NAMALWA (cell line): Measurements from ENCODE around the gene PTK7.

Experiments
- DNase-seq: peaks from one replicate; pipeline ENCODE4 v3.0.0-alpha.2; 2015; ENCODE audit warnings: low spot score

The PTK7 gene

DNA sequence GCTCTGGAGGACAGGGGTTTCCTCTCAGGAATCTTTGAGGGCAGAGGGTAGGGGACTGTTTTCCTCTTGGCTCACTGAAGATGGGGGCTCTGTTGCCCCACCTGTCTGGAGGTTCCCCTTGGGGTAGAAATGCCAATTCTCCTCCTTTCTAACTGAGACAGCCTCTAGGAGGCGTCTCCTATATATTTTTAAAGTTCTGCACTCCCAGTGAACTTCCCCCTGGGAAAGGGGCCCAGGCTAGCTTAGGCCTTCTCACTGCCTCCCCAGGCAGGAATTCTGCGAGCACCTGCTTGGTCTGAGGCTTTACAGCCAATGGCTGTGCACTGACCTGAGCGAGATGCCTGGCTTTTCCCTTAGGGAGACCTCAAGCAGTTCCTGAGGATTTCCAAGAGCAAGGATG lies 70.1 kb downstream of the PTK7 start:
- no peak for DNase-seq

- DNase-seq = no peak
Observed at GRCh38 chr6:43146709-43147688, 70.9 kb downstream of the PTK7 start.

DNA sequence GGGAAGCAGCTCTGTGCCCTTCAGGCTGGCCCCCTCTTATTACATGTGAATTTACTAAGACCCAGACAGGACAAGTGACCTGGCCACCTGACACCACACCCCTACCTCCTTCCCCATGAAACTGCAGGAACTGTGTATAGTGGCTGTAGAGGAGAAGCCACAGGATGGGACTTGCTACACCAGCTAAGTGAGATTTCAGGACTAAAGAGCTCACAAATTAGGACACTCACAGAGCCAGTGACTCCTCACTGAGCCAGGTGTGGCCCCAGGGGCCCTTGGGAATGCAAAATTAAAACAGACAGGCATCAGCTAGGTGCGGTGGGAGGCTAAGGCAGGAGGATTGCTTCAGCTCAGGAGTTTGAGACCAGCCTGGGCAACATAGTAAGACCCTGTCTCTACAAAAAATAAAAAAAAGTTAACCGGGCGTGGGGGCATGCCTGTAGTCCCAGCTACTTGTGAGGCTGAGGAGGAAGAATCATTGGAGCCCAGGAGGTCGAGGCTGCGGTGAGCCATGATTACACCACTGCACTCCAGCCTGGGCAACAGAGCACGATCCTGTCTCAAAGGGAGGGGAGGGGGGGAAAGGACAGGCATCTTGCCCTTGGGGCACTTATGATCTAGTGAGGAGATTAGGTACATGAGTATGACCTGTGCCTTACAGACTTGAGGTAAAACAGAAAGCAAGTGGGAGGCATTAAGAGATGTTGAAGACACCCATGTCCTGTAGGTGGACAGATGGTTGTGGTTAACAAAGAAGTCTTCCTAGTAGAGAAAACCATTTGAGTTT lies 71.8 kb downstream of the PTK7 start:
- DNase-seq = no peak

- no peak for DNase-seq
Observed at GRCh38 chr6:43149265-43149664, 73.2 kb downstream of the PTK7 start.

- no peak for DNase-seq
Observed at GRCh38 chr6:43150051-43150751, 74.1 kb downstream of the PTK7 start.

- no peak for DNase-seq
Observed at GRCh38 chr6:43159599-43159998, 83.5 kb downstream of the PTK7 start.

- no peak for DNase-seq
Observed at GRCh38 chr6:43163899-43164298, 87.8 kb downstream of the PTK7 start.

GRCh38 chr6:43170417-43170930 lies 94.4 kb downstream of the PTK7 start:
- no peak for DNase-seq

DNA sequence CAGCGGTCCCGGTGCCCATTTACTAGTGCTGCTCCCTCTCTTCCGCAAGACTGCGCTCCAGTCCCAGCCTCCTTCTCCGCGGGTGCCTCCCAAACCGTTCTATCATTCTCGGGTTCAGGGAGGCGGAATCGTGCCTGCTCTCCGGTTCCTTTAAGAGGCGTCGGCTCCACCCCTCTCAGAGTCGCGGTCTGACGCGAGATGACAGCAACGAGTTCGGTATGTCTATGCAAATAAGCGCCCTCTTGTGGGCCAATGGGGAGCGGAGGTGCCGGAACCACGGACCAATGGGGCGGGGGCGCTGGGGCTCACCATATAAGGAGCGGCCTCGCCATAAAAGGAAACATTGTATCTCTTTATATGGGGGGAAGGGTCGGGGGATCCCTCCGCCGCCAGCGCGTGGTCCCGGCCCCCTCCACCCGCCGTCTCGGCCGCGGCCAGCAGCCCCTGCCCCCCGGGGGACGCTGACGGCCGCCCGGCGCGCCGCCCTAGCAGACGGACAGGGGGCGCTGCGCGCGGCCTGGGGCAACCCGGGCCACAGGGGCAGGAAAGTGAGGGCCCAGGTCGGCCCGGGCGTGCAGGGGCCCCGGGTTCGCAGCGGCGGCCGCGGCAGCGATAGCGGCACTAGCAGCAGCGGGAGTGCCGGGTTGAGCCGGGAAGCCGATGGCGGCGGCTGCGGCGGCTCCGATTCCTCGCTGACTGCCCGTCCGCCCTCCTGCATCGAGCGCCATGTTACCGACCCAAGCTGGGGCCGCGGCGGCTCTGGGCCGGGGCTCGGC lies 95.0 kb downstream of the PTK7 start, which contains the start of gene SRF:
Gene SRF (plus strand): TSS at position 339 of the 776 bp plus-strand sequence. CDS start 388 bp downstream, at position 727.
- peak; percentile 99 for DNase-seq

- no peak for DNase-seq
Observed at GRCh38 chr6:43171707-43172103, 95.6 kb downstream of the PTK7 start.

DNA sequence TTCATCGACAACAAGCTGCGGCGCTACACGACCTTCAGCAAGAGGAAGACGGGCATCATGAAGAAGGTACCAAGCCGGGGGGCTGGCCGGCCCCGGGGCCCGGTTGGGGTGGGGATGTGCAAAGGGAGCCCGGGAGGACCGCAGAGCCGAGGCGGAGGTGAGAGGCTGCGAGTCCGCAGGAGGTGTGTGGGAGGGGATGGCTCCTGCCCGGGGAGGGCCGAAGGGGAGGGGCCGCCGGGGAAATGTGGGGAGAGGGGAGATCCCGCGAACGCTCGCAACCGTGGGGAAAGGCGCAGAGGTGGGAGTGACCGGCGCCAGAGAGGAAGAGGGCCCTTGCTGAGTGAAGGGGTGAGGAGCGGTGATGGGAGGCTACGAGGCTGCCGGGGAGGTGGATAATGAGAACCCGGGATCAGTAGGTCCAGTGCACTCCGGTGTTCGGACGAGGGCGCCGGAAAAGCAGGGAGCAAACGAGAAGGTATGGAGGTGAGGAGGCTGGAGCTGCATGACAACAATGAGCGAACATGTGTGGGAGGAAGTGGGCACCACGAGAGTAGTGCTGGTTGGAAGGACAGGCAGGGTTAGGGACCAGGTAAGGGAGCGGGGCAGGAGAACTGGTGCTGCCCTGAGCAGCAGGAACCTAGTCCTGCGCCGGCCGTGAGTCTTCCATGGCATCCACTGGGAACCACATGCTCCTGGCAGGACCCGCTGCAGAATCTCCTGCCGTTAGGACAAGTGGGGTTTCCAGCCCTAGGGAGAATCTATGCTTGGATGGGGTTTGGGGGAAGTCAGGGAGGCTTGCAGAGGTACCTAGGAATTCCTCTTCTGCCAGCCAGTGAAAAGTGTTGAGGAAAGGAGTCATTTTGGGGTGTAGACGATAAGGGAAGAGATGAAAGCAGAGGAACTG lies 96.2 kb downstream of the PTK7 start:
- peak; percentile 53 for DNase-seq

- DNase-seq = peak; percentile 38
Observed at GRCh38 chr6:43173591-43174262, 97.6 kb downstream of the PTK7 start.

DNA sequence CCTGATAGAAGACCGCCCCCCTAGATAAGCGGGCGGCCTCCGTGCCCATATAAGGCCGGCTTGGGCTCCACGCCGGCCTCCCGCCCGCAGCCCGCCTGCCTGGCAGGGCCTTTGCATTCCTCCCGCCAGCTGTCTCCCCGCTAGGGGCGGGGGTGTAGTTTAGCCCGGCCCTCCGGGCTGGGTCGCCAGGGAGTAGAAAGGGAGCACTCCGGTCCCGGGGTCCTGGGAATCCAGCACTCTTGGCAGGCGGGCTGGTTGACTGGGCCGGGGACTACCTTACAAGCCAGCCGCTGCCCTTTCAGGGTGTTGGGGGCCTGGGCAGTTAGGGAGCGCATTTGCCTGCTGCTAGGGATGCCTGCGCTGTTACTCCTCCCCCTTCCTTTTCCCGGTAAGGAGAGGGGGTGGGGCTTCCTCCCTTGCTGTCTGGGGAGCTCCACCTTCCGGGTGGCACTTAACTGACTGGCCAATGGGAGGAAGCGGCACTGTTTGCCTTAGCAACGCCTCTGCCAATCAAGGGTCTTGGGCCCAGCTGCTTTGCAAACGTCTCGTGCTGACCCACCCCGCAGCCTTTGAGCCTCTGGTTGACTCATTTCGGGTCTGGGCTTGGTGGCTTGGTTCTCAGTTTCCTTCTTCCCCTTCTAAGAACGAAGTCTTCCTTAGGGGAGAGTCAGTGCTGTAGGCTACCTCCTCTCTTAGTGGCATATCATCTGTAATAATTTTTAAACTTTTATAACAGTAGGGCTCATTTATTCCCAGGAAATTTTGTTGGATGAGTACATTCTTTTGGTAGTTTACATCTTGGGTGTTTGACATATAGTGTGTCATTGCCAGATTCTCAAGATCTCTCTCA lies 98.4 kb downstream of the PTK7 start:
- DNase-seq = peak; percentile 98

DNA sequence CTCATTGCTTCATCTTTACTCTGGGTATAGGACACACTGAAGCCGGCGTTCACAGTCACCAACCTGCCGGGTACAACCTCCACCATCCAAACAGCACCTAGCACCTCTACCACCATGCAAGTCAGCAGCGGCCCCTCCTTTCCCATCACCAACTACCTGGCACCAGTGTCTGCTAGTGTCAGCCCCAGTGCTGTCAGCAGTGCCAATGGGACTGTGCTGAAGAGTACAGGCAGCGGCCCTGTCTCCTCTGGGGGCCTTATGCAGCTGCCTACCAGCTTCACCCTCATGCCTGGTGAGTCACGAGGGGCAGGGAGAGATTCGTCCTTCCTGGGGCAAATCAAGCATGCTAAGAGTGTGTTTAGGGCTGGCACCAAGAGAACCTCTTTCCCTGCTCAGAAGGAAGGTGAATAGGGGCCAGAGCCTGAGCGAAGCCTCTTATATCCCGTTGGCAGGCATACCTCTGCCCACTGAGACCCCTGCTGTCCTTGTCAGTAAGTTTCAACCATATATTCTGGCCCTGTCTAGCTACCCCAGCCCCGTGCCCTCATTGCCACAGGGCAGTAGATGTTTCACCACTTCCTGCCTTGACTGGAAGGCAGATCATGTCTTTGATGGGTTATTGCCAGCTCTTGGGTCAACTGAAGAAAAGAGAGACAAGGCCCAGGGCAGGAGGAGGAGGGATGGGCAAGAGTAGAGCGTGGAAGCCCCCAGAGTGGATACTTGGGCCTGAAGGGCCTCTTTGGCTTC lies 99.7 kb downstream of the PTK7 start:
- no peak for DNase-seq

DNA sequence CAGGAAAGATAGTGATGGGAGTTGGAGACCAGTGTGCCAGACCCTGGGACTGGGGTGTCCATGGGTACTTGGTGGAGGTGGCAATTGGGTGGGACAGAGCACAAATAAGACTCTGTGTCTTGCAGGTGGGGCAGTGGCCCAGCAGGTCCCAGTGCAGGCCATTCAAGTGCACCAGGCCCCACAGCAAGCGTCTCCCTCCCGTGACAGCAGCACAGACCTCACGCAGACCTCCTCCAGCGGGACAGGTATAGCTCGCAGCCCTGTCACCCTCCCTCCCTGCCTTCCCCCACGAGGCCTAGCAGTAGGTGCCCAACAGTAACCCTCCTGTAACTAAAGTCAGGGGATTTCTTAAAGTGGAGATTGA lies 100.3 kb downstream of the PTK7 start:
- DNase-seq = no peak

GRCh38 chr6:43178150-43178549 lies 102.0 kb downstream of the PTK7 start:
- no peak for DNase-seq

DNA sequence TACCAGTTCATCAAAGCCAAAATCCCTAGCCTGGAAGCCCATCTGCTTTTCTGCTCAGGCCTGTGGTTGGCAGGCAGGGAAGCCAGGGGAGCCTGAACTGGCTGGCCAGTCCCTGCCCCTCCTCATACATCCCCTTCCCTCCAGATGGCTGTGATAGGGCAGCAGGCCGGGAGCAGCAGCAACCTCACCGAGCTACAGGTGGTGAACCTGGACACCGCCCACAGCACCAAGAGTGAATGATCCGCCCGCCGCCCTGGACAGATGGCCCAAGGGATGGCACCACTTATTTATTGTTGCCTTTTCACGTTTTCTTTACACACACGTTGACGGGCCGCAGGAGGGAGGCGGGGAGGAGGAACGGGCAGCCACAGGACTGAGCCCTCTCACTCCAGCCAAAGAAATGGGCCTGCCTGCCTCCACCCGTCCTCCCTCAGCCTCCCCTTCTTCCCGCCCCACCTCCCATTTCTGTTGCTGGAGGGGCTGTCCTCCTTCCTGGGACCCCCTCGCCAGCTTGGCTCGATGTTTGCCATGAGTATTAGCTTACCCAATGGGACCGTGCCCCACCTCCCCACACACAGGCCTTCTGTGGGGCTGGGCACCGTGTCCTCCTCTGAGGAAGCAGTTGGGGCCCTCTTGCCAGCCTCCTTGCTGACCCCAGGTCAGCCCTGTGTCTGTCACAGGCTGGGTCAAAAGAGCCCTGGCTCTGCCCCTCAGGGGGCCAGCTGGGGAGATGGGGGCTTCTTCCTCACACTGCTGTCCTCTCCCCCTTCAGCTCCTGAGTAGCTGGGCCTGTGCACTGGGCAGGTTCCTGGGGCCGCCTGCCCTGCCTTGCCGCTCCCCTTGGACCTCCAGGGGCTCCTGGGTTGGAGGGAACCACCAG lies 103.1 kb downstream of the PTK7 start:
- DNase-seq = no peak
